Measurements from ENCODE around the gene POLR3G.

Gene POLR3G

DNA sequence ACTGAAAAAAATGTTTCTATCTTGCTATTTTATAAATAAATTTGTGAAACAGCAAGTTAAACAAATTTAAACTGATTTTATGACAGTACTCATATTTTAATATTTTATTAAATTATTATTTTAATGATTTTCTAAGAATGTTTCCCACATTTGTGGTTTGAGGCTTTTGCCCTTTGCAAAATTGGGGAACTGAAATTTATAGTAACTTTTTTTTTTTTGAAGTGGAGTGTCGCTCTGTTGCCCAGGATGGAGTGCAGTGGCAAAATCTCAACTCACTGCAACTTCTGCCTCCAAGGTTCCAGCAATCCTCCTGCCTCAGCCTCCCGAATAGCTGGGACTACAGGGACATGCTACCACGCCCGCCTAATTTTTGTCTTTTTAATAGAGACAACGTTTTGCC, 76.7 kb downstream of the POLR3G start:
- H3K27me3 ChIP-seq: peaks cover 44% of the 10 kb centered on the region
- no peak overlapping the region for H3K4me3 ChIP-seq (ENCODE audit: low read depth in 1 of 2, low read length in 1 of 2)
- no peaks in the 10 kb centered on the region for H3K9me3 ChIP-seq
- TF ChIP-seq, protein P1, sequence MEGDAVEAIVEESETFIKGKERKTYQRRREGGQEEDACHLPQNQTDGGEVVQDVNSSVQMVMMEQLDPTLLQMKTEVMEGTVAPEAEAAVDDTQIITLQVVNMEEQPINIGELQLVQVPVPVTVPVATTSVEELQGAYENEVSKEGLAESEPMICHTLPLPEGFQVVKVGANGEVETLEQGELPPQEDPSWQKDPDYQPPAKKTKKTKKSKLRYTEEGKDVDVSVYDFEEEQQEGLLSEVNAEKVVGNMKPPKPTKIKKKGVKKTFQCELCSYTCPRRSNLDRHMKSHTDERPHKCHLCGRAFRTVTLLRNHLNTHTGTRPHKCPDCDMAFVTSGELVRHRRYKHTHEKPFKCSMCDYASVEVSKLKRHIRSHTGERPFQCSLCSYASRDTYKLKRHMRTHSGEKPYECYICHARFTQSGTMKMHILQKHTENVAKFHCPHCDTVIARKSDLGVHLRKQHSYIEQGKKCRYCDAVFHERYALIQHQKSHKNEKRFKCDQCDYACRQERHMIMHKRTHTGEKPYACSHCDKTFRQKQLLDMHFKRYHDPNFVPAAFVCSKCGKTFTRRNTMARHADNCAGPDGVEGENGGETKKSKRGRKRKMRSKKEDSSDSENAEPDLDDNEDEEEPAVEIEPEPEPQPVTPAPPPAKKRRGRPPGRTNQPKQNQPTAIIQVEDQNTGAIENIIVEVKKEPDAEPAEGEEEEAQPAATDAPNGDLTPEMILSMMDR (IDR thresholded peaks at IDR 0.05): no peak
- H3K27ac ChIP-seq: no peak overlapping the region
- H3K4me1 ChIP-seq (ENCODE audit: control insufficient read depth in 1 of 2, insufficient read depth in 1 of 2, low read depth in 1 of 2, low read length in 1 of 2): no peaks in the 10 kb centered on the region
- no peaks in the 10 kb centered on the region for H3K36me3 ChIP-seq

DNA sequence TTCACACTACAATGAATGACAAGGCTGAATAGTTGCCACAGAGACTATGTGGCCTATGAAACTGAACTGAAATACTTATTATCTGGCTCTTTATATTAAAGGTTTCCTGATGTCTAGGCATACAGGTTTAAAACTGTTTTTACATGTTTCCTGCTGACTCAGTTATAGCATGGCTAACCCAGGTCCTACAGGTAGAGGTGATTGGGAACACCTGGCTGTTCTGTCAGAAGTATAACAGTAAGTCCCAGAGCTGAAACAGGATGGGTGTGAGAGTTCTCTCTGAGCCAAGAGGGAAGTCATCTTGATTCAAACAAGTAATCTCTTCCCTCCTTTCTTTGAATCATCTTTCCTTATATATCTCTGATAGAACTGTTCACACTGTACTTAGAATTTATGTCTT, 79.0 kb downstream of the POLR3G start:
- TF ChIP-seq, protein P1 (IDR thresholded peaks at IDR 0.05): no peak
- no peaks in the 10 kb centered on the region for H3K36me3 ChIP-seq
- peaks cover 67% of the 10 kb centered on the region for H3K27me3 ChIP-seq
- H3K9me3 ChIP-seq: no peaks in the 10 kb centered on the region
- H3K4me3 ChIP-seq (ENCODE audit: low read depth in 1 of 2, low read length in 1 of 2): no peak overlapping the region
- peaks cover 0 to 4% of the 10 kb centered on the region in 2 experiments for H3K4me1 ChIP-seq (ENCODE audit: control insufficient read depth in 1 of 2, insufficient read depth in 1 of 2, low read depth in 1 of 2, low read length in 1 of 2)
- no peak overlapping the region for H3K27ac ChIP-seq

DNA sequence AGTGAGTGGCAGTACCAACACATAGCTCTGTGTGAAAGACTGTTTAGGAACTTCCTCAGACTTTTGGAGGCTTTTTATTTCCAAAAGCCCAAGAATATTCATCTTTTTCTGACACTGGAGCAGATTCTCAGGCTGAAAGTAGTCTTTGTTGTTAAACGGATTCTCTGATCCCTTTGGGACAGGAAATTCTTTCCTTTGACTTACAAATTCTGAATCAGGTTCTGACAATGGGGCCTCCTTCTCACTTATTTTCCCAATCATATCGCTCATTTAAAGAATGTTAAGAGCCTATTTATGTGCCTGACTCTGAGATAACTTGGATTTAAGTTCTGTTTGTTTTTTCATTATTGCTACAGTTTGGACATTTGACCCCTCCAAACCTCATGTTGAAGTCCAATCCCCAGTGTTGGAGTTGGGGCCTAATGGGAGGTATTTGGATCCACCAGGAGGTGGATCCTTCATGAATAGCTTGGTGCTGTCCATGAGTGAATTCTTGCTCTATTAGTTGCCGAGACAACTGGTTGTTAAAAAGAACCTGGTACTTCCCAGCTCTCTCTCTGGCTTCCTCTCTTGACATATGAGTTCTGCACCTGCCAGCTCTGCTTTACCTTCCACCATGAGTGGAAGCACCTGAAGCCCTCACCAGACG, 79.8 kb downstream of the POLR3G start:
- Histone ChIP-seq H3K4me3 (ENCODE audit: low read depth in 1 of 2, low read length in 1 of 2) (no peak overlapping the region), H3K9me3 (no peaks in the 10 kb centered on the region), H3K27ac (no peak overlapping the region), H3K36me3 (no peaks in the 10 kb centered on the region), H3K27me3 (peaks cover 75% of the 10 kb centered on the region), H3K4me1 (ENCODE audit: control insufficient read depth in 1 of 2, insufficient read depth in 1 of 2, low read depth in 1 of 2, low read length in 1 of 2) (peaks cover 0 to 9% of the 10 kb centered on the region in 2 experiments)
- TF ChIP-seq, protein P1 (IDR thresholded peaks at IDR 0.05): no peak

DNA sequence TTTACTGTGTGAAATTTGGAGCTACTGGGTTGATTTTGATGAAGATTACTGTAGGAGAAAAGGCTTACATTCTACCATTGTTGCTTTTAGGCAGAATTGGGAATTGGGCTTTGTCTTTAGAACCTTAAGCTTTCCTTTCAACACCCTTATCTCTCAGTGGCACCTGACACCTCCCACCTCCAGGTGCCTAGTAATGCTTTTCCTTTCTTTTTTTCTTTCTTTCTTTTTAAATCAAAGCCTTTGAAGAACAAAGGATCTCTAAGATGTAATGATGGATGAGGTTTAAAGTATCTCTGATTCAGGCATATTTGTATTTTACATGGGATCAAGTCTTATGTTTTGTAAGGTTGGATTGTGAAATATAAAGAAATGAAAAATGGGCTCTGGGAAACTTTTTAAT, 81.0 kb downstream of the POLR3G start:
- H3K27me3 ChIP-seq: peaks cover 87% of the 10 kb centered on the region
- no peaks in the 10 kb centered on the region for H3K9me3 ChIP-seq
- H3K4me3 ChIP-seq (ENCODE audit: low read depth in 1 of 2, low read length in 1 of 2): no peak overlapping the region
- H3K27ac ChIP-seq: no peak overlapping the region
- H3K36me3 ChIP-seq: no peaks in the 10 kb centered on the region
- H3K4me1 ChIP-seq (ENCODE audit: control insufficient read depth in 1 of 2, insufficient read depth in 1 of 2, low read depth in 1 of 2, low read length in 1 of 2): peaks cover 0 to 9% of the 10 kb centered on the region in 2 experiments
- TF ChIP-seq, protein P1 (IDR thresholded peaks at IDR 0.05): no peak

DNA sequence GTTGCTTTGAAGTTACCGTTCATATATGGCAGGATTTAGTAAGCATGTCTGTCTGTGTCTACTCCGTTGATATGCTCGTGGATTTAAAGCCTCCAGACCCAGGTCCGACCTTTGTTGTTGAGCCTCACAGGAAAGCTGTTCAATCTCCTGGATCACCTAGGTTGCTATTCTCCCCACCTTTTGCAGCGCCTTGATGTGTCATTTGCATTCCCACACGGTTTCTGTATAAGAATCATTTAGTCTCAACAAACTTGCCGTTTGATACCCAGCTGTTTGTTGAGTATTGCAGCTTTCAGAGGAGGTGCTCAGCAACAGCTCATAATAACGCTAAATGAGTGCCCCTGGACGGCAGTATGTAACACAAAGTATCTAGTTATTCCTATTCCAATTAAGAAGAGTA, 82.7 kb downstream of the POLR3G start:
- Histone ChIP-seq H3K9me3 (no peaks in the 10 kb centered on the region), H3K27me3 (peaks cover 98% of the 10 kb centered on the region), H3K27ac (no peak overlapping the region), H3K4me3 (ENCODE audit: low read depth in 1 of 2, low read length in 1 of 2) (no peak overlapping the region), H3K4me1 (ENCODE audit: control insufficient read depth in 1 of 2, insufficient read depth in 1 of 2, low read depth in 1 of 2, low read length in 1 of 2) (peaks cover 0 to 9% of the 10 kb centered on the region in 2 experiments), H3K36me3 (no peaks in the 10 kb centered on the region)
- TF ChIP-seq, protein P1 (IDR thresholded peaks at IDR 0.05): no peak

Measured in neutrophil (primary cell).